COLO829 (cell line): ENCODE results near the gene MAN2B1.
"Not testable (repeated sequence)": the region's sequence is repeated elsewhere in the genome, so short reads cannot be mapped to it uniquely, and the experiment has no call there.

Experiments
- DNase-seq: peaks from one replicate; pipeline ENCODE4 v3.0.0; 2012; ENCODE audit warnings: low spot score

The MAN2B1 gene

GRCh38 chr19:12666265-12667048 is at the start of gene MAN2B1, which contains the start of gene WDR83:
MAN2B1 (minus strand) TSS chr19:12666742; CDS start chr19:12666701, 41 bp downstream.
WDR83 (plus strand) TSS chr19:12666807; CDS start chr19:12669791, 2,984 bp downstream.
- peak; percentile 64 for DNase-seq

- no peak for DNase-seq
Measured at GRCh38 chr19:12715929-12716328, 49.4 kb upstream of the MAN2B1 start.

GRCh38 chr19:12715102-12715501 is 48.6 kb upstream of the MAN2B1 start:
- no peak for DNase-seq

- not testable (repeated sequence) for DNase-seq
Measured at GRCh38 chr19:12713304-12713703, 46.8 kb upstream of the MAN2B1 start.

GRCh38 chr19:12712077-12712476 is 45.5 kb upstream of the MAN2B1 start:
- DNase-seq = not testable (repeated sequence)

GRCh38 chr19:12711187-12711586 is 44.6 kb upstream of the MAN2B1 start:
- no peak for DNase-seq

- DNase-seq = no peak
Measured at GRCh38 chr19:12708641-12709040, 42.1 kb upstream of the MAN2B1 start.

- no peak for DNase-seq
Measured at GRCh38 chr19:12706332-12706718, 39.8 kb upstream of the MAN2B1 start.

- no peak for DNase-seq
Measured at GRCh38 chr19:12705654-12706331, 39.3 kb upstream of the MAN2B1 start.

GRCh38 chr19:12705169-12705568 is 38.6 kb upstream of the MAN2B1 start:
- DNase-seq = no peak

- DNase-seq = peak; percentile 69
Measured at GRCh38 chr19:12703046-12703445, 36.5 kb upstream of the MAN2B1 start.

- DNase-seq = no peak
Measured at GRCh38 chr19:12701596-12702282, 35.2 kb upstream of the MAN2B1 start.

- no peak for DNase-seq
Measured at GRCh38 chr19:12698138-12698537, 31.6 kb upstream of the MAN2B1 start.

GRCh38 chr19:12697425-12697824 is 30.9 kb upstream of the MAN2B1 start:
- not testable (repeated sequence) for DNase-seq

- peak; percentile 92 for DNase-seq
Measured at GRCh38 chr19:12696366-12697335, 30.1 kb upstream of the MAN2B1 start, which contains the start of gene FBXW9. FBXW9 (minus strand) TSS chr19:12696631; CDS start chr19:12696581, 50 bp downstream.

GRCh38 chr19:12695997-12696365 is 29.4 kb upstream of the MAN2B1 start:
- no peak for DNase-seq

GRCh38 chr19:12695514-12695913 is 29.0 kb upstream of the MAN2B1 start:
- DNase-seq = no peak

- no peak for DNase-seq
Measured at GRCh38 chr19:12695096-12695495, 28.6 kb upstream of the MAN2B1 start.

- no peak for DNase-seq
Measured at GRCh38 chr19:12694641-12695040, 28.1 kb upstream of the MAN2B1 start.

GRCh38 chr19:12692960-12693359 is 26.4 kb upstream of the MAN2B1 start:
- no peak for DNase-seq

GRCh38 chr19:12689581-12690216 is 23.2 kb upstream of the MAN2B1 start:
- no peak for DNase-seq
